GM18951 (cell line): ENCODE measurements around the gene NDUFB2.

Source experiments
- POLR2A ChIP-seq: IDR thresholded peaks from 4 replicates; pipeline ENCODE4 v1.6.1; 2011; ENCODE audit warnings: mild to moderate bottlenecking; ENCODE audit not compliant: insufficient read length, insufficient read depth; ENCODE audit errors: extremely low read depth
- in situ Hi-C: fragments of 300-500 bp; cut with MboI; formaldehyde crosslinking; loops from one replicate; pipeline ENCODE4 v1.12.0; 2022; ENCODE audit warnings: low sequenced_read_pairs, mixed read lengths, inconsistent platforms; ENCODE audit not compliant: unreplicated experiment

The NDUFB2 gene

GRCh38 chr7:140754506-140754905 lies 58.0 kb downstream of the NDUFB2 start:
- in situ Hi-C loops = no loop called here
- no peak for TF ChIP-seq POLR2A
